DMS153 treated with DMSO at 0.1 percent for 48 hours (cell line): ENCODE data around the gene ATP5MG.
A peak's percentile ranks its signal among the peaks of the same experiment; 100 is the strongest.
"Not testable (repeated sequence)": the region's sequence is repeated elsewhere in the genome, so short reads cannot be mapped to it uniquely, and the experiment has no call there.

Source experiments
- DNase-seq: peaks from one replicate; lab custom pipeline; 2025; ENCODE audit not compliant: unreplicated experiment; lab: John Stamatoyannopoulos, UW

Gene ATP5MG, protein sequence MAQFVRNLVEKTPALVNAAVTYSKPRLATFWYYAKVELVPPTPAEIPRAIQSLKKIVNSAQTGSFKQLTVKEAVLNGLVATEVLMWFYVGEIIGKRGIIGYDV

DNA sequence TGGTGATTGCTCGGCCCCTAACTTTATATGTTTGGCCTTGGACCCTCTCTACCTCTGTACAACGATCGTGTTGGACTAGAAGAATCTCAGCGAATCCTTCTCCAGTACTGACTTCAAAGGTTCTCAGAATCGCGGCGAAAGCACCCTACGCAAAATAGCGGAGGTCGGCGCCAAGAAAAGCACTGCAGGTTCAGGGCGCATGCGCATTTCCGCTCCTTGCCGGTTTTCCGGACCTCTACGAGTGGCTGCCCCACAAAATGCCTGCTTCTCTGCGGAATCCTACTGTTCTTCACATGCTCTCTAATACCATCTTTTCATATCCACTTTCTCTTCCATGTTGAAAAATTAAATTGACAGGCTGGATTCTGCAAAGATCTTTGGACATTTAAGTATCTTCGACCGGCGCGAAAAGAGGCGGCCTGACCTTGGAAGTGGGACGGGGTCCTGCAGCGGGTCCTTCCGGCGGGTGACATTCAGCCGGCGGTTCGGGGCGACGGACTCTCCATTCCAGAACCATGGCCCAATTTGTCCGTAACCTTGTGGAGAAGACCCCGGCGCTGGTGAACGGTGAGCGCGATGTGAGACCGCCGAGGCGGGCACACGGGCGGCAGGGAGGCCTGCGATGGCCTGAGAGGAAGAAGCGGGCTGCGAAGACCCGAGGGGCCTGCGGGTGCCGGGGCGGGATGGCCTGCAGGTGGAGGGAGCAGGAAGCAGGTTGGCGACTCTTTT is at the start of gene ATP5MG:
Gene ATP5MG, plus strand, starts transcription at position 456 of the 729 bp plus-strand sequence. Its CDS starts 60 bp downstream, at position 516.
- peak; percentile 87 for DNase-seq

DNA sequence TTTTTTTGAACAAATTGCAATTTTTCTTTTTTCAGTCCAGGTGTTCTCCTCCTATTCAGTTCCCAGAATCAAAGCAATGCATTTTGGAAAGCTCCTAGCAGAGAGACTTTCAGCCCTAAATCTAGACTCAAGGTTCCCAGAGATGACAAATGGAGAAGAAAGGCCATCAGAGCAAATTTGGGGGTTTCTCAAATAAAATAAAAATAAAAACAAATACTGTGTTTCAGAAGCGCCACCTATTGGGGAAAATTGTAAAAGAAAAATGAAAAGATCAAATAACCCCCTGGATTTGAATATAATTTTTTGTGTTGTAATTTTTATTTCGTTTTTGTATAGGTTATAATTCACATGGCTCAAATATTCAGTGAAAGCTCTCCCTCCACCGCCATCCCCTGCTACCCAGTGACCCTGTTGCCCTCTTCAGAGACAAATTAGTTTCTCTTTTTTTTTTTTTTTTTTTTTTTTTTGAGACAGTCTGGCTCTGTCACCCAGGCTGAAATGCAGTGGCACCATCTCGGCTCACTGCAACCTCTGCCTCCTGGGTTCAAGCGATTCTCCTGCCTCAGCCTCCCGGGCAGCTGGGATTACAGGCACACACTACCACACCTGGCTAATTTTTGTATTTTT is 48.2 kb upstream of the ATP5MG start:
- no peak for DNase-seq

DNA sequence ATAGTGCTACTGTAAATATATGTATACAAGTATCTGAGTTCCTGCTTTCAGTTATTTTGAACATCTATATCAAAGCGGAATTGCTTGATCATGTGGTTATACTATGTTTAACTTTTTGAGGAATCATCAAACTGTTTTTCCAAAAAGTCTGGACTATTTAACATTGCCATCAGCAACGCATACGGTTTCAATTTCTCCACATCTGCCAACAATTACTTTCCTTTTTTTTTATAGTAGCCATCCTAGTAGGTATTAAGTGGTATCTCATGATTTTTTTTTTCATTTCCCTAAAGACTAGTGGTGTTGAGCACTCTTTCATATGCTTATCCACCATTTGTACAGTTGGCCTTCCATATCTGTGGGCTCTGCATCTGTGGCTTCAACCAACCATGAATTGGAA is 43.3 kb upstream of the ATP5MG start:
- DNase-seq = no peak

DNA sequence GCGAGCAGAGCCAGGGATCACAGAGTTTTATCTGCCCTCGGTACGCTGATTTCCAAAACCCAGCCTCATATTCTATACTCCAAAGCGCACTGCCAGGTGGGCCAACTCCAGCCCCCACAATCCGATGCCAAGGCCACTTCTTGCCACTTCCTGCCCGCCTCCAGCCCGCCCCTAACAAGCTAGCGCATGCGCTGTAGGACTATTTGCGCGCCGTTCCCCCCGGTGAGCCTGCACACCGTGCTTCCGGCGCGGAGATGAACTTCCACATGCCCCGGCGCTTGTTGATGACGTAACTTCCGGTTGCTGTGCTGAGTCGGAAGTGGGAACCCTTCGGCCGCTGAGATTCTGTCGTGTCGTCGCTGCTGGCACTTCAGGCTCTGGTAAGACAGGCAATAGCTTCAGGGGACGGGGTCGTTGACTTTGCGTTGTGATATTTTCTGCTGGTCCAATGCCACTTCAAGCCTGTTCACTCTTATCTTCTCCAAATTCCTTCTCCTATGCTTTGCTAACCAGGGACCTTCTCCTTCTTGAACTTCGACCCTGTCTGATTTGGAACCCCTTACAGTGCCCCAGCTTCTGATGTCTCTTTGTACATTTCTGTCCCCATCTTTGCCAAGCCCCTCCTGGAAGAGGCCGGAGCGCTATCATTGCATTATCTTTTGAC is 42.0 kb upstream of the ATP5MG start, which contains the start of gene UBE4A:
Gene UBE4A, plus strand, starts transcription at position 306 of the 664 bp plus-strand sequence. CDS start 5,481 bp downstream, outside the sequence.
- peak; percentile 84 for DNase-seq

DNA sequence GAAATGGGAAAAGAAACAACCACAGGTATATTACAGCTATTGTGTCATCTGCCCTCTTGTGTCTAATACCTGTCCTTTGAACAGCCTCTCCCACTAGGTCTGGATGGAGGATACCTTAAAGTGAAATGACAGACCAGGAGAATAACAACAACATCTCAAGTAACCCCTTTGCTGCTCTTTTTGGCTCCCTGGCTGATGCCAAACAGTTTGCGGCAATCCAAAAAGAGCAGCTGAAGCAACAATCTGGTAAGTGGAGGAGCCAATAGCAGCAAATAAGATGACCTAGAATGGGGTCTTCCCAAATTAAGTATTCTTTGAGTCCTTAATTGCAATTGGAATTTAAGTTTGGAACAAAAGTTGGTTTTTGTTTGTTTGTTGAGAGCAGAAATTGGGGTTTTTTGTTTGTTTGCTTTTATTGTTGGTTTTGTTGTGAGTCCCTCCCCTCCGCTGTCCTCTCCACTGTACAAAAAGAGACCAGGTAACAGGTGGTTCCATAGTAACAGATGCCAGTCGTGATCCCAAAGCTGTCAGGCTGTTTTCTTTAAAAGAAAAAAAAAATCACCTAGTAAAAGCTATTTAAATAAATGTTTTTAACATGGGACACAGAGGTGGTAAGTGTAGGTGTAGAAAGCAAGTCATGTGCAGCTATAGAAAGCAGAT is 36.3 kb upstream of the ATP5MG start:
- no peak for DNase-seq

DNA sequence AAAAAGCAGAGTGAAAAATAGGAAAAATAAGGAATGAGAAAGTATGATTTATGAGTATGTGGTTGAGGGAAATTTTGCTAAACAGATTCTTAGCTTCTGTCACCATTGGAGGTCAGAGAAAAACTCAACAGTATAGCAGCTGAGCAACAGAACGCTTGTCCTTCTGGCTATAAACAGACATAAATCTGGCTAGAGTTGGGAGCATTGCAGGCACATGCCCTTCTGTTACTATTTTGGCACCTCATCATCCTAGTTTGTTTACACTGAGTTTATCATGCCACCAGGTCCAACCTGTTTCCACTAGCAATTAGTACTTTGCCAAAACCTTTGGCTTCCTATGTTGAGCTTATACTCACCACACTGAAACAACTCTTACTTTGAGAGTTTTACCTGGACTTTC is 35.1 kb upstream of the ATP5MG start:
- DNase-seq = no peak

DNA sequence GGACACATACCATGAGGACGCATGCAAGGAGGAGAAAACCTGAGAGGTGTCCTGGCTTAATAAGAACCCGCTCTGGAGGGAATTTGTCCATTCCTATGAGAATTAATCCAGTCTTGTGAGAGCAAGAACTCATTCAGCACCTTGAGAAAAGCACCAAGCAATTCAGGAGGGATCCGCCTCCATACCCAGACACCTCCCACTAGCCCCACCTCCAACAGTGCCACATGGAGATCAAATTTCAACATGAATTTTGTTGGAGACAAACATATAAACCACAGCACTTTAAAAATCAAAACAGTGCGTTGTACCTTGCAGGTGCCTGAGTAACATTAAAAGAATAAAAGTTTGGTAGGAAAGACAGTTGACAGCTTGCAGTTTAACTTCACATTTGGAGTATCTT is 30.6 kb upstream of the ATP5MG start:
- DNase-seq = no peak

DNA sequence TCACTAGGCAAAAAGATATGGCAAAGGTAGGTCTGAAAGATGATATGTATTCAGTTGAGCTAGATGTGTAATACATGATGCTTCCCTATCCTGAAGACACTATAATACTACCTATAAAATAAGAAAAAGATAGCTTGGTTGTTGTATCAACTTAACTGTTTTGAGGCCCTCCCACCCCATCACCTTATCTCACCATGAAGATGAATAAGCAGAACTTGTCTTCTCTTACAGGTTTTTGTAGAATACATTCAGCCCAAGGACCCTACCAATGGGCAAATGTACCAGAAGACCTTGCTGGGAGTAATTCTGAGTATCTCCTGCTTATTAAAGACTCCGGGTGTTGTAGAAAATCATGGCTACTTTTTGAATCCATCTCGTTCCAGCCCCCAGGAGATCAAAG is 28.1 kb upstream of the ATP5MG start:
- no peak for DNase-seq

DNA sequence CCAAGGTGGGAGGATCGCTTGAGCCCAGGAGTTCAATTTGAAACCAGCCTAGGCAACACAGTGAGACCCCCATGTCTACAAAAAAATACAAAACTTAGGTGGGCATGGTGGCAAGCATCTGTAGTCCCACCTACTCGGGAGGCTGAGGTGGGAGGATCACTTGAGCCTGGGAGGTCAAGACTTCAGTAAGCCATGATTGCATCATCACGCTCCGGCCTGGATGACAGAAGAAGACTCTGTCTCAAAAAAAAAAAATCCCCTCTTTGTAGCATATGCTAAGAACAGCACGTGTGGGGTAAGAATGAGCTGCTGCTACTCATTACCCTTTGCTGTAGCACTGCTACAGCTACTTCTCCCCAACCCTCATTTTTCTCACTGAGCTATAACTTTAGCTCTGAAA is 27.5 kb upstream of the ATP5MG start:
- no peak for DNase-seq

DNA sequence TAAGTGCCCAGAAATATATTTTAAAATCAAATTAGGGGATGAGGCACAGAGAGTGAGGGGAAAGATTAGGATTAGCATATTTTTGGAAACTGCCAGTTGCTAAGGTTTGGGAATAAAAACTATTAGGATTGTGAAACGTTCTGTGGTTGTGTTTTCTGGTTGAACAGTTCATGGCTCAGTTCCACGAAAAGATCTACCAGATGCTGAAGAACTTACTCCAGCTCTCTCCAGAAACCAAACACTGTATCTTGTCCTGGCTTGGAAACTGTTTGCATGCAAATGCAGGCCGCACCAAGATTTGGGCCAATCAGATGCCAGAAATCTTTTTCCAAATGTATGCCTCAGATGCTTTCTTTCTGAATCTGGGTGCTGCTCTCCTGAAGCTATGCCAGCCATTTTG is 26.7 kb upstream of the ATP5MG start:
- no peak for DNase-seq

DNA sequence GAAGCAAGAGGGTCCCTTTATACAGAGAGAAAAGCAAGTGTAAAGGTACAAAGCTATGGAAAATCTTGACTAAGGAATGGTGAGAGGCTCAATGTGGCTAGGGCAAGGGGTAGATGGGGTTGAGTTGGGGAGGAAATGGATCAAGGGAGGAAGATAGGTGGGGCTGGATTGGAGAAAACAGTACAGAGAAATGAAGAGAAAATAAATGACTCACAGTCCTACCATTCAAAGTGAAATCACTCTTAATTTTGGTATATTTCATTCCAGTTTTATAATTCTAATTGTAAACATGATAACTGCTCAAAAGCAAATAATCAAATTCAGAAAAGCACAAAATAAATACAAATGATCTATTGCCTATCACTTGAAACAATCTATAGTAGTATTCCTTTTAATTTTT is 25.4 kb upstream of the ATP5MG start:
- no peak for DNase-seq

DNA sequence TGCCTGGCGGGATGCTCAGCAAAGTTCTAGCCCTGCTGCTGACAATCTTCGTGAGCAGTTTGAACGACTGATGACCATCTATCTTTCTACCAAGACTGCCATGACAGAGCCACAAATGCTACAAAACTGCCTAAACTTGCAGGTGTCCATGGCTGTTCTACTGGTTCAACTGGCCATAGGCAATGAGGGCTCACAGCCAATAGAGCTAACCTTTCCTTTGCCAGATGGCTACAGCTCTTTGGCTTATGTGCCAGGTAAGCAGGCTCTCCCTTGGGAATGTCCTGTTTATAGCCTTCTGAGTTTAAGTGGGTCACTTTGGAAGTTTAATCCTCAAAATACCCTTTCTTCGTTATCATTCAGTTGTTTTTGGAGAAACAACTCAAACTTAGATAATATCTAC is 21.9 kb upstream of the ATP5MG start:
- DNase-seq = no peak

DNA sequence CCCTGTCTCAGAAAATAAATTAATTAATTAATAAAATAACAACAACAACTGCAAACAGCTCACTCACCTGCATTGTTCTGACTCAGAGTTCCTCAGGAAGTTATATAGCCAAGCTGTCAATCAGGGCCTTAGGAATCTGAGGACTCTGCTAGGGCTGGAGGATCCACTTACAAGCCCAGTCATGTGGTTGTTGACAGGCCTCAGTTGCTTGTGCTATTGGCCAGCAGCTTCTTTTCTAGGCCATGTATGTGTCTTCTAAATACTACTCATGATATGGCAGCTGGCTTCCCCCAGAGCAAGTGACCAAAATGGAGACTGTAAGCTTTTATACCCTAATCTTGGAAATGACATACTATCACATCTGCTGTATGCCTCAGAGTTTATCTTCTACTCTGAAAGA is 20.8 kb upstream of the ATP5MG start:
- no peak for DNase-seq

DNA sequence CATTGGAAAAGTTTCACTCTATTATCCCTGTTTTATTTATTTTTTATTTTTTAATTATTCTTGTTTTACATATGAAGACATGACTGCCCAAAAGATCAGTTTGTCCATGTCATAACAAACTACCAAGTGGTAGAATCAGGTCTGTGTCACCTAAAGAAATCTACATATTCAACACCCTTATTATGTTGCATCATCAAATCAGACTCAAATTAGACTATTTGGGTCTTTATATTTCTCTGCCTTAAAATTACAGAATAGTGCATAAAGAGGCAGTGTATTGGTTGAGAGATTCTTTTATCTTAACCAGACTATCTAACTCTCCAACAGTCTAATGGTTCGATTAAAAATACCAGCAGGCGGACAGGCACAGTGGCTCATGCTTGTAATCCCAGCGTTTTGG is 18.5 kb upstream of the ATP5MG start:
- no peak for DNase-seq

DNA sequence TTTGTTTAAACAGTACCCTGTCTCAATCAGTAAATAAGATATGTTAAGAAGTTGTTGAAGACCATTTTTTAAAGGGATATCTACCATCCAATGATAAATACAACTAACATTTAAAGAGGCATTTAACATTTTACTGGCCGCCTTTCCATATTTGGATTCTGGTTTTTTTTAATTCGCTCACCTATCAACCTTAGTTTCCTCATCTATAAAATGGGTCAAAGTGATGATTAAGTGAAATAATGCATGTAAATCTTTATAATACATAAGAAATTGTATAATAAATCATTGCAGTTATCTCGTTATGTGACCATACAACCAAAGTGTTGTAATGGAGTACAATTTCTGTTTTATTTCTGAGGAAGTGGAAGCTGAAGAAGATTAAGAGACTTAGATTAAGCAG is 17.7 kb upstream of the ATP5MG start:
- no peak for DNase-seq

DNA sequence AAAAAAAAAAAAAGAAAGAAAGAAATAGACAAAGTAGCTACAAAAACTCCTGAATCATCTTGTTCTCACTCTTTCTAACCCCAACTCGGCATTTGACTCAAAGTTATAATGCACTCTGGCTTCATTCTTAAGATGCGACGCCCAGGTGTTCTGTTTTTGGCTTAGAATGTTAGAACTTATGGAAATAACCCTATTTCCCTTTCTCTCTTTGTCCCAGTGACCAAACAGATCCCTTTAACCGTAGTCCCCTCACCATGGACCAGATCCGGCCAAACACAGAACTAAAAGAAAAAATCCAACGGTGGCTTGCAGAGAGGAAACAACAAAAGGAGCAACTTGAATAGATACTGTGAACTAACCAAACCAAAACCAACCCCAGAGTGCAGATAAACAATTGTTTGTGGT is 5.3 kb upstream of the ATP5MG start:
- DNase-seq = no peak

DNA sequence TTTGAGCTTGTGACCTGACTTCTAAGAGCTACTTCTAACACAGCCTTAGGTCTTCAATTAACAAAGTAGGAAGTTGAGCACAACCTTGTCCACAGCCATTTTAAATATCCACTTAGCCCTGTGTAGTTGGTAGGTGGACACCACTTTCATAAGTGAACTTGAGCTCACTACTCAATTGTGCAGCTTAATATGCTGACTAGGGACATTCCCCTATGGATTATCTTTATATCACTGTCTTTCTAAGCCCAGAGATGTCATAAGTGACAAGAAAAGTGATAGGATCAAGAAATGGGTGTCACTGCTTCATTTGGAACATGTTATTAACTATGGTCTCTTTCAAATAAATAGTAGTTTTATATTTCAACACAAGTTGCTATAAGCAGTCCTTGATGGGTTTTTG is 4.0 kb upstream of the ATP5MG start:
- no peak for DNase-seq

DNA sequence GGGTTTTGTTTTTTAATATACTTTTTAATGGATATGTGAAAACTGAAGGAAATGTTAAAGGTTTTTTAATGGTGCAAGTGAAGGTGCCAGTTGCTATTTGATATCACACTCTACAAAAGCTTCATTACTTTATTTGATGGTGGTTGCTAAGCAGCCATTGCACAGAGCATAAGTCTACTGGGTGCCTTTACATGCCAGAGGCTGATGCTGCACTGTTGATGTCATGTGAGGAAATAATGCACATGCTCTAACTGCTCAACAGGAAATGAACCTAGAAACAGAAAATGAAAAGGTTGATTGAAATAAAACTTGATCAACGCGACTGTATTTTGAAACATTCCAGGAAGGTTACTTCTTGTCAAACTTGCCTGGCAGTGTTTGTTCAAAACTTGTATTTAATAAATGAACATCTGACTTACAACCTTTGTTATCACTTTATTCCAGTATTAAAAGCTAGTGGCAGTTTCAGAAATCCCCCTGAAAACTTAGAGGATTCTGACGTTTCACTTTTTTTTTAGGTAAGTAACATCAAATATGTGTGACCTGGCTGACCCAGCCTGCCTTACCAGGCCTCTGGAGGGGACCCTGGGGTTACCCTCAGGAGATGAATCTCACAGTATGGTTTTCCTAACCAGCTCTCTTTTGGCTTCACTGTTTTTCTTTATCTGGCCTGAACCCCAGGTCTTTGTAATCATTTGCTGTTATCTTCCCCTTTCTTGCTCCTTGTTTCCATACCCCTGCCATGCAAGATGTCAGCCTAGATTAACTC is 2.4 kb upstream of the ATP5MG start:
- DNase-seq = peak; percentile 21

DNA sequence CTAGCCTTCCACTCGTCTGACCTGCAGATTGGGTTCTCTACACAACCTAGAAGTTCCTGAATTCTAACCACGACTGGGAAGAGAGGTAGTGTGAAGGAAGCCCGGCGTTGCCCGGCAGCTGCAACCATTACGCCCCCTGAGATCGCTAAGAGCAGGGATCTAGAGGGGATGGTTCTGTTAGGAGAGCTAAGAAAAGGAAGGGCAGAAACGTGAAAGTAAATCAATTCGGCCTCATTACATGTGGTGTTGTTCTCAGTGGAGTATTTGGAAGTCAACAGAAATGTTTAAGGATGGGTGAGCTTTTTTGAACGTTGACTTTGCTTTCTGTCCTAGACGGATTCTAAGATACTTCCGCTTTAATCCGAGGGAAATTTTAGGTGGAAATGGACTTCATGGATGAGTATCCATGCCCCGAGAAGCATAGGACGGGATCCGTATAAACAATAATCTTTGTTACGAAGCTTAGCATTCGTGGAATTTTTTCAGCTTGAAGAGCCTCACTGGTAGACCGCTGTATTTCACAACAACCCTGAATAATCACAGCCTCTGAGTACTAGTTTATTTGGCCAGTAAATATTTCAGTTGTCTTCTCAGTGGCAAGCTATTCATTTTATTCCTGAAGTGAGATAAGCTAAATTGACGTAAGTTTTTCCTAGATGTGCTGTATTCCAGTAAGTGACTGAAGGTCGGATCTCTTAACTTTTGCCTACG is 629 bp downstream of the ATP5MG start:
- no peak for DNase-seq

DNA sequence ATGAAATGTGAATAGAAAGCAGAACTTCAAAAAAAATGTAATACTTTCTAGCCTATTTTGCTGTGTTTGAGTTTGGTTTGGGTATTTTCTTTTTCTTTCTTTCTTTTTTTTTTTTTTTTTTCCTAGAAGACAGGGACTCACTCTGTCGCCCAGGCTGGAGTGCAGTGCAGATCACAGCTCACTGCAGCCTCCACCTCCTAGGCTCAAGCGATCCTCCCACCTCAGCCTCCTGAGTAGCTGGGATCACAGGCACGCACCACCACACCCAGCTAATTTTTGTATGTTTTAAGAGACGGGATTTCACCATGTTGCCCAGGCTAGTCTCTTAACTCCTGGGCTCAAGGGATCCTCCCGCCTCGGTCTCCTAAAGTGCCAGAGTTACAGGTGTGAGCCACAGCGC is 1.2 kb downstream of the ATP5MG start:
- not testable (repeated sequence) for DNase-seq
